Heart left ventricle (tissue), 13 donors: ENCODE results near the gene PAXX.

ENCODE experiments used
- POLR2A ChIP-seq, 2 donors: fragments of 450-650 bp; IDR thresholded peaks; one replicate each; pipeline ENCODE4 v1.6.1; 2017; ENCODE audit warnings: antibody characterized with exemption in 2 of 2, mild to moderate bottlenecking in 2 of 2, moderate library complexity in 2 of 2
- TF ChIP-seq, protein P1 (sequence below), 12 donors: fragments of 200-600 bp; sonication (generic) in 4 of 12; IDR thresholded peaks; one replicate each; pipeline versions ENCODE4 v1.5.0 to v1.8.0; 2018 to 2022; ENCODE audit warnings: antibody characterized with exemption in 12 of 12, mild to moderate bottlenecking in 5 of 12
- donor health status: ischemic (EF 13 %, LVEDD 7.1; RV severe dilation, severe dysfunction).
- donor health status: DM: no; HTN: yes; CAD: no.
- donor health status: DM: no; HTN: no; CAD: no.
- donor health status: ischemic (EF 25% LVEDD 6.9; RV normal size, moderate dysfunction).
- donor health status: ischemic (EF 25% LVEDD 5.7; RV mildly dilated, moderate dysfunction).
- donor health status: ischemic (EF 35%, LVEDD 5.7; RV mildly dilated, moderate dysfunction).
- donor health status: nonischemic (EF 11% LVEDD 7.7; RV severe dilation, severe dysfunction).
- donor health status: DM: yes; HTN: yes; CAD: no.
- donor health status: PGD.
- donor health status: ischemic (EF 29% LVEDD 5.4; RV normal size, mild dysfunction).
- donor health status: nonischemic (EF 23%, LVEDD 6.1; RV moderate dilation, normal function).

DNA sequence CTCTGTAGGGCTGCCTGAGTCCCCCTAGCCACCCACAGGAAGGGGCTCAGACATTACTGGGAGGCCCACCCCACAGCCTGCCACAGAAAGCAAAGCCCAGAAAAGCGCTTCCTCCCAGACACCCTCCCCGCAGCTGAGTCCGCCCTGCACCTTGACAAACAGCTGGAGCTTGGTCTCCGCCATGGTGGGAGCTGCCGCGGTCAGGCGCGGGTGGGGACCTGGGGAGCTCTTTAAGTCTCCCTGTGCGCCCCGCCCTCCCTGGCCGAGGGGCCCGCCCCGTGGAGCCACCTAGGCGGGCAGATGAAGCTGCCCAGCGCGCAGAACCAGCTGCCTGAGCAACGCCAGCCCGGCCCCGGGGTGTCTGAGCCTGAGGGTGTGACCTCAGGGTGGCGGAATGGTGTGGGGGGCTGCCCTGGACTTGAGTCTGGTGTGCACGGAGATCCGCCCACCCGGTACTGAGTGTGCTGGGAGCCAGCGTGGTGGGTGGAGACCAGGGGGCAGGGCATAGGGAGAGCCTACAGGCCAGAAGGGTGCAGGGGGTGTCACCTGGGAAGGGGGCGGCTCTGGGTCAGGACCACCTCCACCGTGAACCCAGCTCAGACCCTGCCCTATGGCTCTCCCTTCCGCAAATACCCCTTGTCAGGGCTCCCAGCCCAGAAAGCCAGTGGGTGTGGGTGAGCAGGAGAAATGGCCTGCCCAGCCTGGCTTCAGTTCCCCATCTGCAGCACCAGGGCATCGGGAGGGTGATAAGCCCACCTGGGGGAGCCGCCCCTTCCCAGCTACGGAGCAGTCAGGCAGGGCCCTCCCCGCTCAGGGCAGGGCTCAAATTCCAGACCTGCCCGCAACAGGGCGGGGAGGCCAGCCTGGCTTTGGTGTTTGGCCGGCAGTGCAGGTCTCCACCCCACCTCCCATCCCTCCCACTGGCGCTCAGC lies 4.4 kb downstream of the PAXX start, which contains the start of gene CLIC3:
- TF ChIP-seq, protein P1, sequence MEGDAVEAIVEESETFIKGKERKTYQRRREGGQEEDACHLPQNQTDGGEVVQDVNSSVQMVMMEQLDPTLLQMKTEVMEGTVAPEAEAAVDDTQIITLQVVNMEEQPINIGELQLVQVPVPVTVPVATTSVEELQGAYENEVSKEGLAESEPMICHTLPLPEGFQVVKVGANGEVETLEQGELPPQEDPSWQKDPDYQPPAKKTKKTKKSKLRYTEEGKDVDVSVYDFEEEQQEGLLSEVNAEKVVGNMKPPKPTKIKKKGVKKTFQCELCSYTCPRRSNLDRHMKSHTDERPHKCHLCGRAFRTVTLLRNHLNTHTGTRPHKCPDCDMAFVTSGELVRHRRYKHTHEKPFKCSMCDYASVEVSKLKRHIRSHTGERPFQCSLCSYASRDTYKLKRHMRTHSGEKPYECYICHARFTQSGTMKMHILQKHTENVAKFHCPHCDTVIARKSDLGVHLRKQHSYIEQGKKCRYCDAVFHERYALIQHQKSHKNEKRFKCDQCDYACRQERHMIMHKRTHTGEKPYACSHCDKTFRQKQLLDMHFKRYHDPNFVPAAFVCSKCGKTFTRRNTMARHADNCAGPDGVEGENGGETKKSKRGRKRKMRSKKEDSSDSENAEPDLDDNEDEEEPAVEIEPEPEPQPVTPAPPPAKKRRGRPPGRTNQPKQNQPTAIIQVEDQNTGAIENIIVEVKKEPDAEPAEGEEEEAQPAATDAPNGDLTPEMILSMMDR (IDR thresholded peaks at IDR 0.05): no peak
- no peak for TF ChIP-seq POLR2A (IDR thresholded peaks at IDR 0.05)
